HG03103 (cell line): ENCODE measurements around the gene DLGAP1.

Source experiments
- ATAC-seq: cut with Tn5 transposase; IDR thresholded peaks from one replicate; pipeline ENCODE4 v1.9.1; 2021; ENCODE audit warnings: low read depth; ENCODE audit not compliant: unreplicated experiment

DLGAP1 gene

DNA sequence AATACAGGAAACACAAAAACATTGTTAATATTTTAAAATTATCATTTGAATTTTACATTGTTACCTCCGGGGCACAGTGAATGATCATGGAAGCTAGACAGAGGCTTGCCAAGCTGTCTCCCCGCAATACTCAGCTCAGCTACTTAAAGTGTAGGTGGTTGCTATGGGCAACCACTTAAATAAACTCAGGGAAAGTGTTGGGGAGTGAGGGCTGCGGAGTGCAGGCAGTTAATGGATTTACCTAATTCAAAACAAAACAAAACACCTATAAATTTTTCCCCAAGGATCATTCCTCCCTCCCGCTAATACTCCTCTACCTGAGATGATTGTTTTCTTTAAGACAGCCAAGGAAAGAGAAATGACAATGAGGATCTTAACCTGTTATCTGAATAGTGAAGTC is 655.6 kb downstream of the DLGAP1 start:
- ATAC-seq = no peak

DNA sequence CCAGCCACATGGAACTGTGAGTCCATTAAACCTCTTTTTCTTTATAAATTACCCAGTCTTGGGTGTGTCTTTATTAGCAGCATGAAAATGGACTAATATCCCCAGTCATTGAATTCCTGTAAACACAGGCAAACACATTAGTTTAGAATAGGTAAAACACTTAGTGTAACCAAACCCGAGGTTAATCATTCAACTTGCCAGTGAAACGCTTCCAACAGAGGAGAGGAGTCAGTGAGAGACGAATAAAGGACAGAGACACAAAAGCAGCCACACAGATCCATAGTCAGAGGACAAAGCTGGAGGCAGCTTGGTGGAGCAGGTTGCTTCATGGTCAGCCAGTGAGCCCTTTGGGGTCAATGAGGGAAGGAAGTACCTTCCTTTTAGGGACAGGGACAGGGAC is 657.1 kb downstream of the DLGAP1 start:
- ATAC-seq = no peak

DNA sequence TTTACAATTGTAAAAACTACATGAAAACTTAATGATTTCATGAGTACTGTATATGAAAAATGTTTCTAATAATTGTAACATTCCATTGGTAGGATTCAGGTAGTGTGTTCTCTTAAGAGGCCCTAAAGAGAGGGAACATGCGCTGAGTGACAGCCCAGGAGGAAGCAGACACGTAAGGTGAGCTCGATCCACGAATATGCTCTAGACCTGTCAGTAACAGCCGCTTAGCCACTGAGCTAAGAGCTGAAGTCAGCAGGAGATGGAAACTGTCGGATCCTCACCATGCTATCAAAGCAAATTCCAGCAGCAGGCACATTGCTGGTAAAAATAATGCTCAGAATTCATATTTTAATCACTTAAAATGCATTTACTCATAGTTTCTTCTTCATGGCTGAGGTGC is 658.7 kb downstream of the DLGAP1 start:
- ATAC-seq = no peak

DNA sequence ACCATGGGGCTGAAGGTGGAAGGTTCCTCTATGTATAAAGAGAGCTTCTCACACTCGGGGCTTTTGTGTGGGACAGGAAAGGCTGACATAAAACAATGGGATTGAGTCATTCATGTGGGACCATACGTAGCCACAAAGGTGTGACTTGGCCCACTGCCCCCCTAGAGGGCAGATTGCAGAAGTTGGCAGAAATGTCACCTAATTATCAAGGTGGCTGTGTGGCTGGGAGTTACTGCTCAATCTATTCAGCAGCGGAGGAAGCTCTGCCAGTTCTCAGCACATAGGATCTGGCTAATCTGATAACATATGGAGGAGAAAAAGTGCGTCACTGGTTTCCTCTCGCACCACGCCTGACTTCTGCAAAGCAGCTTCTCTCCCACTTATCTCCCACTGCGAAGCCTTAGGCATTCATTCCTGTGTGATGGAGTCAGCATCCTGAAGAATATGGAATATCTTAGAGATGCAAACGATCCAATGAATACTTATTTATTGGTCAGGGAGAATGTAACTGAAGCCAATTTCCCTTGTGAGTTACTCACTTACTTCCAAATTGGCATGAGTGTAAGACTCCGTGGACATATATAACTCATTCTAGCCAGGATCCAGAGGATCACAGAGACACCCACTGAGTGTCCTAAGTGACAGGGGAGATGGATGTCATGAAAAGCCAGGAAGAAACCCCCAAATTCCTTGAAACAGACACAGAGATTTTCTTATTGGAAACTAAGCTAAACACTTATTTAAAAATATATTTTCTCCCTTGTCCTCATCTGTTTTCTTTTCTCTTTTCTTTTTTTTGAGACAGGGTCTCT is 660.4 kb downstream of the DLGAP1 start:
- ATAC-seq = no peak

DNA sequence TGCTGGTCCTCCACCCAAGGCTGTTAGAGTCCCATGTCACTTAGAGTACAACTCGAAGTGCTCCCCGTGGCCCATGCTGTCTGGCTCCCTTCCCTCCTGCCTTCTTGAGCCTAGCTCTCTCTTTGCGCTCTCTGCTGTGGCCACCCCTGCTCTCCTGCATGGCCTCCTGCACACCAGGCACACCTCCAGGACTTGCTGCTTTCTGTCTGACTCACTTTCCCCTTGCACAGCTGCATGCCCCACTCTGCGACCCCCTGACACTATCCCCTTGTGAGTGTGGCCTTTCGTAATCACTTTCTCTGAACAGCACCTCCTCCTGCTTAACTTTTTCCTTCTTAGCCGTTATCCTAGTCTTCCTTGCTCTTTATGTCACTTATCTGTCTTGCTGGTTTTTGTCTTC is 661.6 kb downstream of the DLGAP1 start:
- ATAC-seq = no peak

DNA sequence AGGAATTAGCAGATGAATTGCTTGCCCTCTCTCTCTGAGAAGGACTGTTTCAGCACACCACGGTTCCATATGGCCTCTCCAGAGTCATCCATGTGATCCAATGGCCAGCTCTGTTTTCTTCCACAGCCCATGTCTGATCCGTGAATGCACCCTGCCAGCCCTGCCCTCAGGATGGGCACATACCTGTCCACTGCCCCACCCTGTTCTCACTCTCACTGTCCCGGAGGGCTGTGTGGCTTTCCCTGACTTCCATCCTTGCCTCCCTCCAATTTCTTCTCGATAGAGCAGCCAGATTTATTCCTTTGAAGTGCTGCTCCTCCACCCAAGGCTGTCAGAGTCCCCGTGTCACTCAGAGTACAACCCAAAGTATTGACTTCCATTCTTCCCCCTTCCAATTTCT is 662.0 kb downstream of the DLGAP1 start:
- ATAC-seq = no peak

DNA sequence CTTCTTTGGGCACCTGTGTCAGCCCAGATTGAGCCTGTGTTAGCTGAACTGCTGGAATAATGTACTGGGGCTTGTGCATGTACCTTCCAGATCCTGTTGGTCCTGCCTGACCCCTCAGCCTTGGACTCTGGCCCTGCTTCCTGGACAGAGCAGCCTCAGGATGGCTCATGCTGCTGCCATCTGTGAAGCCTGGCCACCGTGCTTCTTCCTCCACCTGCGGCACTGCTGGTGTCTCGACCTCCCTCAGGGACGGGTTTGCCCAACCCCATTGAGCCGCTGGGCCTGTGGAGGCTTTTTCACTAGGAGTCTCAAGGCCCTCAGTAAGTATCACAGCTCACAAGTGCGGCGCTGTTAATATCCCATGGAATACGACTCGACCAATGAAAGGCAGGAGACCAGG is 662.4 kb downstream of the DLGAP1 start:
- no peak for ATAC-seq

DNA sequence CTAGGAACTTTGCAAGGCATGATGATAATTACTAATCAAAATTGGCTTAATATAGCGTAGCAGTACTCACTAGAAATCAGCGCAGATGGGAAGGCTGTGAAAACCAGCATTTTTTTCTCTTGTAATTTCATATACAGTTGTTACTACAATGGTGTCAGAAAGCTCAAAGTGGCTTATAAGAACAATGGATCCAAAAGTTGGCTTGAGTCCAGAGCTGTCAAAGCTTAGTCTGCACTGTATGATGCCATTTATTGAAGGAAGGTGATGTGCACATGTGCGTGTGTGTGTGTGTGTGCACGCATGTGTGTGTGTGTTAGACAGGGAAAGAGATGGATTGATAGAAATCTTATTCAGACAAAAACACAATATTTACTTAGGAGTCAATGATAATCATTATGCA is 663.9 kb downstream of the DLGAP1 start:
- ATAC-seq = no peak

DNA sequence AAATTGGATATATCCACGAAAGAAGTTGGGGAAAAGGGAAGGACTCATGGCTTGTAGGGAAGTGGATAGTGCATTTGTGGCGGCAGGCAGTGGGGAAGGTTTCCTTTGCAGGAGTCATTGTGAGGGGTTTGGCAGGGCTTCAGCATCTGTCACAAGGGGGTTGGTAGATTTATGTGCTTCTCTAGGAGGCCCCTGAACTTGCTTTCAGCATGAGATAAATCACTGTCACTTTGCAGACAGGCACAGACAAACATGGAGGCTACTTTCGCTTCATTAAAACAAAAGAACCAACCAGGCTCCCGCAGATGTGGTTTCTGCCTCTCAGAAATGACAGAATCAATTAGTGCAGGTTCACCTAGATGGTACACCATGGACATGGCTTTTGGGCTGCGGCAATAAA is 664.4 kb downstream of the DLGAP1 start:
- no peak for ATAC-seq

DNA sequence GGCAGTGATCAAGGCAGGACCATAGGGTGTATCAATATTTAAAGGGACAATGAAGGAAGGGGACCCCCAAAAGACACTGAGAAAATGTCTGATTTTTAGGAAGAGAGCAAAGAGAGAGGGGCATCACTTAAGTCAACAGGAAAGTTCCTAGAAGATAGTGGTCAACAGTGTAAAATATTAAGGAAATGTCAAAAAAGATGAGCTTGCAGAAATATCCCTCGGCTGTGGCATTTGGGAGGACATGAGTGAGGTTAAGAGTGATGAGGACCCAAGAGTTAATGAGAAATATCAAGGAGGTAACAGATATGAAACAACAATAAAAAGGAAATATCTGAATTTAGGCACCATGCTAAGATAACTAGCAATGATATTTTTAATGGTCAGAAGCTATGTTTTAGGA is 665.6 kb downstream of the DLGAP1 start:
- ATAC-seq = no peak

DNA sequence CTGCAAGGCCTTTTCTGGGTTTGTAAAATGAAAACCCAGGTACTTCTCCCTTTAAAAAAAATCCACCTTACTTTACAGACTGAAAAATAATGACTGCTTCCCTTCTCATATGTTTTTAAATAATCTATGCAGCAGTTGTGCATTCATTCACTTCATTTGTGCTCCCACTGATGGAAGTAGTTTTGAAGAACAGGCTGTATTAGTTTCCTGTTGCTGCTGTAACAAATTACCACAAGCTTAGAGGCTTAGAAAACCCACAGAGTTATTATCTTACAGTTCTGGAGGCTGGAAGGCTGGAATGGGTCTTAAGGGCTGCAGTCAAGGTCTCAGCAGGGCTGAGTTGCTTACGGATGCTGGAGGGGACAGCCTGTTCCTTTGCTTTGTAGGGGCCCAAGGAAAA is 670.2 kb downstream of the DLGAP1 start:
- no peak for ATAC-seq

DNA sequence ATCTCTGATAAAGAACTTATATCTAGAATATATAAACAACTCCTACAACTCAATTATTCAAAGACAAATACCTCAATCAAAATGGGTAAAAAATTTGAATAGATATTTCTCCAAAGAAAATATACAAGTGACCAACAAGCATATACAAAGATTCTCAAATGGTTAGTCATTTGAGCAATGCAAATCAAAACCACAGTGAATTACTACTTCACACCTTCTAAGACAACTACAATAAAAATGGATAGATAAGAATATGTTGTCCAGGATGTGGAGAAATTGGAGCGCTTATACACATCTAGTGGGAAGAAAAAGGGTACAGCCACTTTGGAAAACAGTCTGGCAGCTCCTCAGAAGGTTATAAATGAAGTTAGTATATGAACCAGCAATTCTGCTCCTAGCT is 672.2 kb downstream of the DLGAP1 start:
- no peak for ATAC-seq

DNA sequence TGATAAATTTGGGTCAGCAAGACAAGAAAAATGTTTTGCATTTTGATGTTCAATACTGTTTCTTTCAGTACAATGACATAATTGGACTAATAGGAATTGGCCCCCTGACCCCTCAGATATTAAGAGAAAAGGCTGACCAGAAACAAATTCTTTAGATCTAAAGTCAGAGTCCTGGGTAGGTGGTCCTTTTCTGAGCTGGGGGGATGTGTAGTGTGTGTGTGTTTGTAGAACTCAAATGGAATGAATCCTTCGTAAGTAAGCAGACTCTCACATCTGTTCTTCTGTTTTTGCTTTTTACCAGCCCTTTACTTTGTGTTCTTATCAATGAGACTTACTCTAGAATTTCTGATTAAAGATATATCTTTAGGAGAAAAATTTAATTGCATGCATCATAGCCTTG is 677.4 kb downstream of the DLGAP1 start:
- no peak for ATAC-seq

DNA sequence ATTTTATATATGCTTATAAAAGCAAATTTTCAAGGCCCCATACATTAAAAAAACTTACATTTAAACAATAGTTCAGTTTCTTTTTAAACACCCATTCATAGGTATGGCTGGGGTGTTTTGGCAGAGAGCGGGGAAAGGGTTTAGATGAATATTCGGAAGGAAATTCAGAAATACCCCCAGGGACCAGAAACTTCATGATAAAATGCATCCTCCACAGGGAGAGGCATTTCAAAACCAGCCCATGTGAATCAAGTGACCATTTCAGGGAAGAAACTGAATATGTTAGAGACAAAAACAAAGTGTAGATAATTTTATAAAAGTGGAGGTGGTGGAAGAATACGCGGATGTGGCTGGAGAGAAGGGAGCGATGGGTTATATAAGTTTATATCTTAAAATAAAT is 678.0 kb downstream of the DLGAP1 start:
- ATAC-seq = no peak

DNA sequence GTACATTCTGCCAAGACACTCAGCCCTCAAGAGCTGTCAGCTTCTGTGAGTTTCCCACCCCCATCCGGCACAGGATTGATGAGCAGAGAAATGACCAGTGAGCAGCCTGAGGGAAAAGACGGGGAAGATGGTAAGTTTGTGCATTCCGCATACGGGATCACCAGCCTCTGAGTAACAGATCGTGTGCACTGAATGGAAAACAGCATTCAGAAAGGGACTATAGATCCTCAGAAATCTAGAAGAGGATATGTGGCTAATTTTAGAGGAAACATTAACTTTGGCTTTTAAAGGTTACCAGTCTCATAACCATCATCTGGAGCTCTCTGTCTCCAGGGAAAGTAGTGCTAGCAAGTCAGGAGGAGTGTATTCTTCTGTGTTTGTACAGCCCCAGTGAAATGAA is 679.1 kb downstream of the DLGAP1 start:
- ATAC-seq = no peak

DNA sequence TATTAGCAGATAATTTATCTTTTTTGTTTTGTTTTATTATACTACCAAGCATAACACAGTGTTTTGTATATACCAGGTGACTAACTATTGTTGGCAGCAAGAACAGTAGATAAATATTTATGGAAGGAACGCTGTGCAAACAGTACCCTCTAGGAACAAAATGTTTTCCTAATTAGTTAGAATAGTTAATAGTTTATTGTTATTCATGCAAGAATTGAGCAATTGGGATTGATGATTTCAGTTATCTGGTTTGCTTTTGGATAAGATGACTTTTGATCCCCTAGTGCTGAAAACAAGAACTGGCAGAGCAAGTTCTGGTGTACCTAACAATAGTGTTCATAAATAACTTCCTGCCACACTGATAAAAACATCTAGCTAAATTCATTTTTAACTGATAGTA is 681.8 kb downstream of the DLGAP1 start:
- no peak for ATAC-seq

DNA sequence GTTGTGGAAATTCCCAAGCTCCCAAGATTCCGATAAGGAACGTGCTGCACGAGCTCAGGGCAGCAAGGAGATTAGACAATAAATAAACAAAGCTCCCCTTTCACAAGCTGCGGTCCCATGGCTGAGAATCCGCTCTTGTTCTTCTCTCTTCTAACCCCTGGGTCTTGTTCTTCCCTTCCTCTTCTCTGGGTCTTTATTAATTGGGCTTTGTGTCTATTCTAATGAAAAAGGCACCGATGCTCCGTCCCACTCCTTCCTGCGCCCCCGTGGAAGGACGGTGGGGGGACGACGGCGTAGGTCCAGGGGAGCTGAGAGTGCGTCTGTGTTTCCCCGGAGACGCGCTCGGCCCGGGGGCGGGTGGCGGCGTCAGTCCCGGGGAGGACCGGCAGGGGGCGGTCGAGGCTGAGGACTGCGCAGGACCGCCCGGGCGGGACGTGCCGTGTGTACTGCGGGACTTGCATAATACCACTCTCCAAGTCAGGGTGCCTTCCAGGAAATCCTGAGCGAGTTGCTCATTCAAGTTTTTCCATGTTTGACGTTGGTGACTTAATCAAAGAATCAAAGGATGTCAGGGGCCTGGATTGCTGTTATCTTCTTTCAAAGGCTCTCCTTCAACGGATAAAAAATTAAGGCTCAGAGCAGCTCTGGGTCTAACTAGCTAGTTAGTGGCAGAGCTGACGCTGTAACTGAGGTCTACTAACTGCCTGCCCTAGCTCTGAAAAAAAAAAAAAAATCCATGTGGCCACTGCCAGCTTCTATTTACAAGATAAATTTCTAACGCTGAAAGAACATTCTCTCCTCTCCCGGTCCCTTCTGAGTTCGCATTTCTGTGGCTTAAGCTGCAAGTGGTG is 683.8 kb downstream of the DLGAP1 start:
- ATAC-seq = peak; percentile 95

DNA sequence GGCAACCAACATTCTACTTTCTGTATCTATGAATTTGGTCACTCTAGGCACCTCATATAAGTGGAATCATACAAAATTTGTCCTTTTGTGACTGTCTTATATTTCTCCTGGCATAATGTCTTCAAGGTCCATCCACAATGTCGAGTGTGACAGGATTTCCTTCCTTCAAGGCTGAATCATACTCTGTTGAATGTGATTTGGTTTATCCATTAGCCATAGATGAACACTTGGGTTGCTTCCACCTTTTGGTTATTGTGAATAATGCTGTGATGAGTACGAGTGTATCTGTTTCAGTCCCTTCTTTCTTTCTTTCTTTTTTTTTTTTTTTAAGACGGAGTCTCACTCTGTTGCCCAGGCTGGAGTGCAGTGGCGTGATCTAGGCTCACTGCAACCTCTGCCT is 693.8 kb downstream of the DLGAP1 start:
- no peak for ATAC-seq

DNA sequence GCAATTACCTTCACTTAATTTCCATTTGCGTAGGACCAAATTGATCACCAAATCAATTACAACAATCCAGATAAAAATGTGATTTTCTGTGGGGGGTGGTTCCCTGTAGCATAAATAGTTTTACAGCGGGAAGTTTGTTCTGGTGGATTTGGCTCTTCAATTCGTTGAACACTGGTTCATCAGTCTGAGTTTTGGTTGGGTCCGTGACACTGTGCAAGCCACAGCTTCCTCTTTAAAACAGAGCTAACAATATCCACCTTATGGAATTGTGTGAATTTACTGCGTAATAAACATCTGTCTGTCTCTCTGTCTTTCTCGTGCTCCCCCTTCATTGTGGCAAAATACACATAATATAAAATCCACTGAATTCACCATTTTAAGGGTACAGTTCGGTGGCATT is 694.4 kb downstream of the DLGAP1 start:
- no peak for ATAC-seq

DNA sequence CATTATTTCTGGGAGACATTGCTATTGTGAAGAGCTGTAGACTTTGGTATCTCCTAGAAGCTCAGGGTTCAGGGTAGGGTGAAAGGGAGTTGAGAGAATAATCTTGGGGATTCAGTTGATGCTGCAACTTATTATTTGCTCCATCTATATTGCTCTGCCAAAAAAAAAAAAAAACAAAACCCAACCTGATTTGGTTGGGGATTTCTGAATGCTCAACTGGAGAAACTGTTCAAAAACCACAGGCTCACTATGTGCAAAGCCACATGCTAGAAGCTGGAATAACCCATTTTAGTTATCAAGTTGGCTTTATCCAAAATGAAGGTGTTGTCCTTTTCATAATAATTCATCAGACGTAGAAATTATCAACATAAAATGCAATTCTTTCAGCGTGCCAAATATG is 696.0 kb downstream of the DLGAP1 start:
- ATAC-seq = no peak

DNA sequence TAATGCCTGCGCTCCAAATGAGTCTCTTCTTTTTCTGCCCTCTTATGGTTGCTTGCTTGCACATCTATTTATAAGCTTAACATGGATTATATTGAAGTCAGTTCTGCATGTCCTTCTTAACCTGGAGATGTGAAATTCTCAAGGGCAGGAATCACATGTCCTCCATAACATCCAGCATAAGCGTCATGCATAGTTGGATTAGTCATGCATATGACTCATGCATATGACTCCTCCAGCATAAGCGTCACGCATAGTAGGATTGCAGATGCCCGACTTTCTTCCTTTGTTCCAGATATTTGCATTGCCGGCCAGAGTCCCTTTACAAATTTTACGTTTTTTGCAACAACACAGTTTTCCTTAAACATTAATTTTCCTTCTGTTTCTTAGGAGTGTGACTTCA is 696.6 kb downstream of the DLGAP1 start:
- ATAC-seq = no peak

DNA sequence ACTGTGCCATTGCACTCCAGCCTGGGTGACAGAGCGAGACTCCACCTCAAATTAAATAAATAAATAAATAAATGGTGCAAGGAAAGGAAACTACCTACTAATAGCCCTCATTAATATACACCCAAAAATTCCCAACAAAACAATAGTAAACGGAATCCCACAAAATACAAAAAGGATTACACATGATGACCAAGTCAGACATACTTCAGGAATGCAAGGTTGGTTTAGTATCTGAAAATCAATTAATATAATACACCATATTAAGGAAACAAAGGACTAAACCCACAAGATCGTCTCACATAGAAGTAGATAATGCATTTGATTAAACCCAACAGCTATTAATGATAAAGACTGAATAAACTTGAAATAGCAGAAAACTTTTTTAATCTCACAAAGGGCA is 697.7 kb downstream of the DLGAP1 start:
- ATAC-seq = no peak
